IMR-90 (cell line): ENCODE results near the gene GPR62. TPM values are rescaled to one million over a fixed set of nuclear protein-coding genes. Genes with fewer than 3 reads are reported as not detected.

Experiments
- ATAC-seq: fragments of 200-7000 bp; cut with Tn5 transposase; 2 replicates; pipeline ENCODE4 v1.9.1; 2020; ENCODE audit warnings: low read depth, mild to moderate bottlenecking, moderate library complexity
- BruUV-seq: library from RNA; stranded (reverse); fragments of 400-500 nt; replicated peaks from 2 replicates; lab custom pipeline; 2021; lab: Mats Ljungman, UMichigan
- CTCF ChIA-PET: fragments of 300-600 bp; formaldehyde crosslinking; extraction: SDS; loops from one replicate; lab custom pipeline; 2021; ENCODE audit warnings: antibody characterized with exemption; lab: Yijun Ruan, JAX
- POLR2A ChIA-PET: fragments of 300-600 bp; sonication (Branson Sonifier 250); formaldehyde crosslinking; loops from one replicate; lab custom pipeline; 2022; ENCODE audit warnings: antibody characterized with exemption; ENCODE audit not compliant: unreplicated experiment; lab: Charles Lee
- DNase-seq: peaks from one replicate; pipeline ENCODE4 v3.0.0; 2013
- H2AFZ ChIP-seq: replicated peaks from 2 replicates; pipeline ENCODE3; 2013; ENCODE audit warnings: low read length, mild to moderate bottlenecking; ENCODE audit not compliant: poor library complexity
- H2AK5ac ChIP-seq: 2 replicates; pipeline ENCODE4 v1.6.1; 2013; ENCODE audit warnings: low read depth, low read length, inconsistent platforms
- H2AK9ac ChIP-seq: replicated peaks from 2 replicates; pipeline ENCODE3; 2013; ENCODE audit warnings: mild to moderate bottlenecking, low read depth, low read length, moderate library complexity; ENCODE audit not compliant: poor library complexity
- H2BK120ac ChIP-seq: 2 replicates; pipeline ENCODE4 v1.6.1; 2013; ENCODE audit warnings: low read depth, low read length, inconsistent platforms
- H2BK15ac ChIP-seq: 3 replicates; pipeline ENCODE4 v1.6.1; 2013; ENCODE audit warnings: low read depth, low read length, inconsistent platforms
- H2BK20ac ChIP-seq: 2 replicates; pipeline ENCODE4 v1.6.1; 2013; ENCODE audit warnings: low read depth, mild to moderate bottlenecking, inconsistent platforms, low read length, moderate library complexity
- H2BK5ac ChIP-seq: 2 replicates; pipeline ENCODE4 v1.6.1; 2013; ENCODE audit warnings: mild to moderate bottlenecking, low read depth, low read length, inconsistent platforms; ENCODE audit not compliant: poor library complexity, severe bottlenecking
- H3K14ac ChIP-seq: replicated peaks from 2 replicates; pipeline ENCODE4 v1.6.1; 2013; ENCODE audit warnings: low read depth, low read length, inconsistent platforms
- H3K18ac ChIP-seq: 2 replicates; pipeline ENCODE4 v1.6.1; 2013; ENCODE audit warnings: low read depth, low read length, control low read depth
- H3K23ac ChIP-seq: 2 replicates; pipeline ENCODE4 v1.6.1; 2013; ENCODE audit warnings: low read depth, low read length, inconsistent platforms
- H3K27ac ChIP-seq: 2 replicates; pipeline ENCODE4 v1.5.1; 2013; ENCODE audit warnings: mild to moderate bottlenecking, control low read depth, low read length; ENCODE audit not compliant: insufficient read depth
- H3K27me3 ChIP-seq: 2 replicates; pipeline ENCODE4 v1.6.1; 2013; ENCODE audit warnings: low read length; ENCODE audit not compliant: control insufficient read depth, insufficient read depth
- H3K36me3 ChIP-seq: 2 replicates; pipeline ENCODE4 v1.6.1; 2013; ENCODE audit warnings: low read length, mixed read lengths; ENCODE audit not compliant: control insufficient read depth, insufficient read depth
- H3K4ac ChIP-seq: 2 replicates; pipeline ENCODE4 v1.6.1; 2013; ENCODE audit warnings: low read depth, low read length, inconsistent platforms
- H3K4me1 ChIP-seq: 2 replicates; pipeline ENCODE4 v1.6.1; 2013; ENCODE audit warnings: low read length, mixed read lengths; ENCODE audit not compliant: control insufficient read depth, insufficient read depth
- H3K4me2 ChIP-seq: 2 replicates; pipeline ENCODE4 v1.6.1; 2013; ENCODE audit warnings: low read depth, mild to moderate bottlenecking, control low read depth, low read length, moderate library complexity
- H3K4me3 ChIP-seq: 2 replicates; pipeline ENCODE4 v1.5.1; 2013; ENCODE audit warnings: low read depth, mild to moderate bottlenecking, control low read depth, low read length, moderate library complexity; ENCODE audit not compliant: insufficient read depth
- H3K56ac ChIP-seq: 2 replicates; pipeline ENCODE4 v1.6.1; 2013; ENCODE audit warnings: low read length, inconsistent platforms; ENCODE audit not compliant: insufficient read depth; ENCODE audit errors: extremely low read depth
- H3K79me1 ChIP-seq, 2 experiments: 2 replicates each; pipeline ENCODE4 v1.6.1; 2013; ENCODE audit warnings: low read length in 2 of 2, inconsistent platforms in 1 of 2, low read depth in 1 of 2
- H3K9ac ChIP-seq: 2 replicates; pipeline ENCODE4 v1.6.1; 2013; ENCODE audit warnings: low read depth, low read length, control low read depth
- H3K9me1 ChIP-seq: 2 replicates; pipeline ENCODE4 v1.6.1; 2013; ENCODE audit warnings: low read length, inconsistent platforms; ENCODE audit not compliant: insufficient read depth
- H3K9me3 ChIP-seq: 2 replicates; pipeline ENCODE4 v1.6.1; 2013; ENCODE audit warnings: low read length; ENCODE audit not compliant: control insufficient read depth, insufficient read depth
- H4K20me1 ChIP-seq: 2 replicates; pipeline ENCODE4 v1.6.1; 2013; ENCODE audit warnings: low read length, inconsistent platforms; ENCODE audit not compliant: insufficient read depth
- H4K5ac ChIP-seq: 2 replicates; pipeline ENCODE4 v1.6.1; 2013; ENCODE audit warnings: mild to moderate bottlenecking, low read depth, low read length, control low read depth
- H4K8ac ChIP-seq, 2 experiments: 2 replicates each; pipeline ENCODE4 v1.6.1; 2013; ENCODE audit warnings: low read depth in 2 of 2, low read length in 2 of 2, control low read depth in 1 of 2, inconsistent platforms in 1 of 2
- H4K91ac ChIP-seq: 2 replicates; pipeline ENCODE4 v1.6.1; 2013; ENCODE audit warnings: low read depth, low read length, inconsistent platforms; ENCODE audit not compliant: insufficient read depth
- ELK1 ChIP-seq: fragments of 150-350 bp; IDR thresholded peaks from 2 replicates; pipeline ENCODE4 v1.6.1; 2016; ENCODE audit warnings: low read depth, mild to moderate bottlenecking, low read length, moderate library complexity, borderline replicate concordance
- MAZ ChIP-seq: IDR thresholded peaks from 2 replicates; pipeline ENCODE4 v1.6.1; 2012; ENCODE audit warnings: low read depth, mild to moderate bottlenecking, low read length, improper control_type of control experiment, moderate library complexity, borderline replicate concordance
- MXI1 ChIP-seq: IDR thresholded peaks from 2 replicates; pipeline ENCODE4 v1.6.1; 2012; ENCODE audit warnings: low read depth, mild to moderate bottlenecking, low read length, moderate library complexity, borderline replicate concordance
- WGBS, 2 experiments: methylation state at CpG; one replicate each; pipeline versions ENCODE4 v1.1.5 to v1.1.7; 2013; ENCODE audit warnings: missing lambda C conversion rate in 2 of 2; ENCODE audit not compliant: insufficient read length in 1 of 2; ENCODE audit errors: extremely low coverage in 2 of 2; 5-methylcytosine and 5-hydroxymethylcytosine counted together
- dilution Hi-C: fragments of 300-500 bp; cut with HindIII; formaldehyde crosslinking; loops from one replicate; pipeline ENCODE4 v1.14.3; 2018; ENCODE audit warnings: low sequenced_read_pairs; ENCODE audit not compliant: unreplicated experiment
- in situ Hi-C: fragments of 300-500 bp; cut with MboI; formaldehyde crosslinking; loops from 3 replicates; pipeline ENCODE4 v1.14.3; 2019; ENCODE audit warnings: low sequenced_read_pairs, inconsistent platforms, mixed read lengths
- intact Hi-C: fragments of 100-400 bp; cut with micrococcal nuclease; formaldehyde crosslinking; loops from 2 replicates; pipeline ENCODE4 v1.10.0; 2022
- polyA plus RNA-seq, 3 experiments: library from polyadenylated mRNA; depleted of rRNA; stranded (reverse); fragments of >200 nt; gene quantifications; 2 replicates each; pipeline ENCODE4 v1.2.3, GENCODE V29; 2012; ENCODE audit warnings: low replicate concordance in 1 of 3
- total RNA-seq: library from RNA; depleted of rRNA; stranded (reverse); fragments of >200 nt; gene quantifications from 2 replicates; pipeline ENCODE4 v1.2.3, GENCODE V29; 2012

Gene GPR62
- total and polyA plus RNA-seq, 2 of the 4 experiments (the other 2 are of a cell fraction): under 0.01 TPM; not detected in 1

GRCh38 chr3:51985063-51985462 is 29.9 kb downstream of the GPR62 start:
- H3K4me2 ChIP-seq: no peak overlapping the region
- no peak overlapping the region for H2BK5ac ChIP-seq
- H4K91ac ChIP-seq: no peak overlapping the region
- H2AK9ac ChIP-seq: peak overlapping the region; percentile 66
- BruUV-seq: no TSS peak
- H2BK20ac ChIP-seq: no peak overlapping the region
- H3K79me1 ChIP-seq: peaks cover 5 to 56% of the 10 kb centered on the region in 2 experiments; a peak in 3 of 4 replicates
- no peak overlapping the region for H3K23ac ChIP-seq
- H3K4me3 ChIP-seq: no peak overlapping the region
- in situ Hi-C loops: no loop called here
- no peak overlapping the region for H4K5ac ChIP-seq
- no peak overlapping the region for H3K9ac ChIP-seq
- H3K56ac ChIP-seq: no peak overlapping the region
- peaks cover 17% of the 10 kb centered on the region for H3K4me1 ChIP-seq
- DNase-seq: no peak
- ChIA-PET CTCF (no interaction called here), POLR2A (no interaction called here)
- WGBS, 2 experiments: no CpG with 5 or more reads among the region's 6 CpGs
- H3K9me3 ChIP-seq: no peaks in the 10 kb centered on the region
- H3K9me1 ChIP-seq: peaks cover 10% of the 10 kb centered on the region
- no peak overlapping the region for H3K14ac ChIP-seq
- no peak overlapping the region for H2AFZ ChIP-seq
- ATAC-seq: no peak
- no peak overlapping the region for H3K4ac ChIP-seq
- H4K20me1 ChIP-seq: peaks cover 4% of the 10 kb centered on the region
- no peak overlapping the region for H4K8ac ChIP-seq
- H3K27ac ChIP-seq: no peak overlapping the region
- dilution Hi-C loops: no loop called here
- intact Hi-C loops: no loop called here
- no peak overlapping the region for H2BK120ac ChIP-seq
- H3K27me3 ChIP-seq: no peaks in the 10 kb centered on the region
- H3K36me3 ChIP-seq: peaks cover 2% of the 10 kb centered on the region; the same call in 1 of the 2 replicates
- 0 out of 2 replicates have a peak overlapping the region, but pooled peaks have one; percentile 33 for H2AK5ac ChIP-seq
- no peak overlapping the region for H2BK15ac ChIP-seq
- no peak for TF ChIP-seq ELK1
- no peak for TF ChIP-seq MXI1
- no peak for TF ChIP-seq MAZ
- no peak overlapping the region for H3K18ac ChIP-seq
